CD4-positive, CD25-positive, alpha-beta regulatory T cell (primary cell): ENCODE measurements around the gene NUTF2. TPM values are rescaled to one million over a fixed set of nuclear protein-coding genes. Genes with fewer than 3 reads are reported as not detected.

Experiments
- ATAC-seq, 2 donors: fragments of 150-1000 bp; cut with Tn5 transposase; one replicate each; pipeline ENCODE4 v1.10.0; 2021; ENCODE audit warnings: low read depth in 2 of 2, moderate number of reproducible peaks in 2 of 2, moderate library complexity in 1 of 2
- DNase-seq, 3 donors: peaks; one replicate each; pipeline versions ENCODE4 v3.0.0 to v3.0.0-alpha.2; 2012 to 2022; ENCODE audit warnings: mixed read lengths in 1 of 3
- H3K27ac ChIP-seq: one replicate; pipeline ENCODE4 v1.7.0; 2013; ENCODE audit warnings: mild to moderate bottlenecking, low read length; ENCODE audit not compliant: insufficient read depth, poor library complexity, severe bottlenecking
- H3K27me3 ChIP-seq: one replicate; pipeline ENCODE4 v1.7.0; 2013; ENCODE audit warnings: low read length; ENCODE audit not compliant: control insufficient read depth, insufficient read depth
- H3K36me3 ChIP-seq: one replicate; pipeline ENCODE4 v1.7.0; 2013; ENCODE audit warnings: mild to moderate bottlenecking, low read length, moderate library complexity; ENCODE audit not compliant: control insufficient read depth, insufficient read depth
- H3K4me1 ChIP-seq: 2 replicates; pipeline ENCODE4 v1.7.0; 2013; ENCODE audit warnings: mild to moderate bottlenecking, low read length; ENCODE audit not compliant: insufficient read depth, control insufficient read depth, poor library complexity, severe bottlenecking
- H3K4me3 ChIP-seq: one replicate; pipeline ENCODE4 v1.7.0; 2013; ENCODE audit warnings: low read depth, mild to moderate bottlenecking, low read length, moderate library complexity
- H3K9me3 ChIP-seq, 2 experiments: 1 replicate in 1 of 2; 2 replicates in 1 of 2; pipeline ENCODE4 v1.7.0; 2013; ENCODE audit warnings: low read length in 2 of 2, mild to moderate bottlenecking in 1 of 2, moderate library complexity in 1 of 2; ENCODE audit not compliant: control insufficient read depth in 2 of 2
- H3K27ac Mint-ChIP-seq, 3 donors: one replicate each; pipeline ENCODE4 v1.8.0; 2020 to 2022; ENCODE audit warnings: mild to moderate bottlenecking in 3 of 3, mixed read lengths in 3 of 3, moderate library complexity in 2 of 3
- H3K27me3 Mint-ChIP-seq: one replicate; pipeline ENCODE4 v1.8.0; 2022; ENCODE audit warnings: mild to moderate bottlenecking, mixed read lengths
- H3K36me3 Mint-ChIP-seq: one replicate; pipeline ENCODE4 v1.8.0; 2020; ENCODE audit warnings: mixed read lengths
- H3K4me1 Mint-ChIP-seq, 4 donors: one replicate each; pipeline ENCODE4 v1.8.0; 2020 to 2022; ENCODE audit warnings: mixed read lengths in 4 of 4, mild to moderate bottlenecking in 1 of 4
- H3K4me3 Mint-ChIP-seq, 4 donors: one replicate each; pipeline ENCODE4 v1.8.0; 2020 to 2022; ENCODE audit warnings: mild to moderate bottlenecking in 4 of 4, mixed read lengths in 4 of 4, moderate library complexity in 3 of 4
- H3K9me3 Mint-ChIP-seq, 7 donors: one replicate each; pipeline ENCODE4 v1.8.0; 2020 to 2022; ENCODE audit warnings: mixed read lengths in 7 of 7, mild to moderate bottlenecking in 3 of 7, moderate library complexity in 2 of 7
- polyA plus RNA-seq, 4 donors: library from polyadenylated mRNA; unstranded; fragments of 300-500 nt; fragmentation: Illumina TruSeq; gene quantifications; one replicate each; pipeline ENCODE4 v1.2.3, GENCODE V29; 2021
- total RNA-seq: library from RNA; stranded (reverse); gene quantifications from one replicate; pipeline ENCODE4 v1.2.3, GENCODE V29; 2022

Gene NUTF2
- 48.5 TPM for total RNA-seq
- polyA plus RNA-seq, result 100 to 1,000 TPM; 115 to 158 (median 131) TPM

DNA sequence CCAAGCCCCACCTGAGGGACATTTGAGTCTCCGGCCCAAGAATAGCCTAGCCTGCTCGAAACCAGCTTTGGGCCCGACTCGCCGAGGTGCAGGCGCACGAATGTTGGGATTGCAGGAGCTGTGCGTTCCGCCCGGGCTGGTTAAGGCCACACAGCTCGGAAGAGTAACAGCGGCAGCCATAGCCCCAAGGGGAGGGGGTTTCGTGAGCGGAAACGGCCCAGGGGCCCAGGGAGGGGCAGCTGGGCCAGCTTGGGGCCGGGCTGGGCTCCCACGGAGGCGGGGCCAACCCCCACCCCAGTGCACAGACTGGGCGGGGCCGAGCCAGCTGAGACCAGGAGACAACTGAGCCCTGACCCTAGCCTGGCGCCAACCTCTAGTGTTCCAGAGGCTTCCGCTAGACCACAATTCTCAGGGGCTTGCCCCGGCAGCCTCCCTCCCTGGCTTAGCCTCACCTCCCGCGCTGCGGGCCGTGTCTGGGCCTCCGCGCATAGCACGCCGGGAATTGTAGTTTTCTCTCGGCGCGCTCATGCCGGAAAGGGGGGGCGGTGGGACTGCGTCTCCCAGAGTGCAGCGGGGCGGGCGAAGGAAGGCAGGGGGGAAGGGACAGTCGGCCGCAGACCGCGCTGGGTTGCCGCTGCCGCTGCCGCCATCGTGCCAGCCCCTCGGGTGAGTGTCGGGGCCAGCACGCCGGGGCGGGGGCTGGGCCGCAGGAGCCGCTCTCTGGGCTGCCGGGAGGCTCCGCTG is at the start of gene NUTF2:
Gene NUTF2, plus strand, starts transcription at position 614 of the 744 bp plus-strand sequence. CDS start 18,198 bp downstream, outside the sequence.
- peak; percentile 92 to 97 (median 96) for DNase-seq
- Mint-ChIP-seq H3K36me3 (no peaks in the 10 kb centered on the region), H3K27me3 (no peaks in the 10 kb centered on the region), H3K4me3 (peak within 1 kb of the TSS; percentile 88 to 95 (median 90)), H3K27ac (peak within 1 kb of the TSS; percentile 91 to 93 (median 93)), H3K4me1 (peaks cover 15 to 65% (median 34%) of the 10 kb centered on the region in 4 donors), H3K9me3 (no peaks in the 10 kb centered on the region)
- peaks cover 52% of the 10 kb centered on the region for H3K4me1 ChIP-seq
- H3K27ac ChIP-seq, result peak within 1 kb of the TSS; percentile 97
- peak; percentile 68 to 71 for ATAC-seq
- peak within 1 kb of the TSS; percentile 80 for H3K4me3 ChIP-seq
- H3K27me3 ChIP-seq, result no peaks in the 10 kb centered on the region
- H3K9me3 ChIP-seq, result no peaks in the 10 kb centered on the region
- H3K36me3 ChIP-seq, result no peaks in the 10 kb centered on the region

DNA sequence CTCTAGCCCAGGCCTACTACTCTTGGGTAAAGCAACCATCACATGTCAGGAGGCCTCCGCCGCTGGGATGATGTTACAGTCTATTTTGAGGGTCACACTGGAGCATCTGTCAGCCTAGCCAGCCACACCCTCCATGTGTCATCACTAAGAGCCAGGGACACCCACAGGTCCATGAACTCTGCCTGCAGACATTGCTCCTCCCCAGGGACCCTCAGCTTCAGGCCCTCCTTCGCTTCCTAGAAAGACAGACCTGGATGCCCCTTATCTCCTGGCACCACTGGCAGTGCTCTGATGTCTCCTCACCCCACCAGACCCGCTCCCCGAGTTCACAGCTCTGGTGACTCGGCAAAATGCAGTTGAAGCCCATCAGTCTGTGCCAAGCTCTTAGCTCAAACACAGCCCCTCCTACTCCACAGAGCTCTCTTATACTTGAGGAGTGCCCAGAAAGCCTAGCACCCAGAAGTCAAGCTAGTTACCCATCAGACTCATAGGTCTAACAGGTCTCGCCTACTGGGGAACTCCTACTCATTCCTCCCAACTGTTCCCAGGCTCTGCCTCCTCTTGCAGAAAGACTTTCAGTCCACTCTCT is 46.3 kb upstream of the NUTF2 start:
- H3K27ac Mint-ChIP-seq, result peak overlapping the region in 2 of 3 donors; percentile 69 to 81
- ATAC-seq (no peak), DNase-seq (no peak)
- peaks cover 42% of the 10 kb centered on the region for H3K36me3 Mint-ChIP-seq
- Histone ChIP-seq H3K9me3 (no peaks in the 10 kb centered on the region), H3K36me3 (peaks cover 19% of the 10 kb centered on the region), H3K4me1 (peaks cover 45% of the 10 kb centered on the region), H3K4me3 (no peak overlapping the region), H3K27me3 (no peaks in the 10 kb centered on the region), H3K27ac (peak overlapping the region; percentile 28)
- H3K27me3 Mint-ChIP-seq, result no peaks in the 10 kb centered on the region
- H3K4me1 Mint-ChIP-seq, result peaks cover 13 to 75% (median 62%) of the 10 kb centered on the region in 4 donors
- H3K9me3 Mint-ChIP-seq, result no peaks in the 10 kb centered on the region
- peak overlapping the region in 2 of 4 donors; percentile 32 to 89 for H3K4me3 Mint-ChIP-seq

DNA sequence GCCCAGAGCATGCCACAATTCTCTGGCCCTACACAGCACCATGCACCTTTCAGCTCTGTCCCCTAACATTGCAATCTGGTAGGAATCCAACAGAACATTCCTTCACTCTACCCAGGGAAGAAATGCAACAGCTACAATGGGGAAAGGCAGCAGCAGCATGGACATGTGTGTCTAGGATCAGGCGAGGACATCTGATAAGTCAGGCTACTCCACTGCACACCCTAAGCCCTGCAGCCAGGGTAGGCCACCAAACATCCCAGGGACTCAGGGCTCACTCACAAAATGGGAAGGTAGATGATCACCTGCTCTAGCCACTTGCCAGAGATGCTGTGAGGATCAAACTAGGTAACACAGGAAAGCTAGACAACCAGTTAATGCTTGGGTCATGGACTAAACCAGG is 45.5 kb upstream of the NUTF2 start:
- no peaks in the 10 kb centered on the region for H3K27me3 ChIP-seq
- H3K9me3 Mint-ChIP-seq, result no peaks in the 10 kb centered on the region
- H3K36me3 Mint-ChIP-seq, result peaks cover 42% of the 10 kb centered on the region
- ATAC-seq, result no peak
- peak overlapping the region; percentile 51 for H3K4me3 ChIP-seq
- H3K27ac Mint-ChIP-seq, result peak overlapping the region in 2 of 3 donors; percentile 71 to 81
- peaks cover 16% of the 10 kb centered on the region for H3K36me3 ChIP-seq
- H3K4me1 Mint-ChIP-seq, result peaks cover 13 to 79% (median 61%) of the 10 kb centered on the region in 4 donors
- DNase-seq, result no peak
- peaks cover 53% of the 10 kb centered on the region for H3K4me1 ChIP-seq
- H3K4me3 Mint-ChIP-seq, result peak overlapping the region in 3 of 4 donors; percentile 56 to 89 (median 75)
- peak overlapping the region; percentile 28 for H3K27ac ChIP-seq
- H3K9me3 ChIP-seq, result no peaks in the 10 kb centered on the region
- no peaks in the 10 kb centered on the region for H3K27me3 Mint-ChIP-seq

DNA sequence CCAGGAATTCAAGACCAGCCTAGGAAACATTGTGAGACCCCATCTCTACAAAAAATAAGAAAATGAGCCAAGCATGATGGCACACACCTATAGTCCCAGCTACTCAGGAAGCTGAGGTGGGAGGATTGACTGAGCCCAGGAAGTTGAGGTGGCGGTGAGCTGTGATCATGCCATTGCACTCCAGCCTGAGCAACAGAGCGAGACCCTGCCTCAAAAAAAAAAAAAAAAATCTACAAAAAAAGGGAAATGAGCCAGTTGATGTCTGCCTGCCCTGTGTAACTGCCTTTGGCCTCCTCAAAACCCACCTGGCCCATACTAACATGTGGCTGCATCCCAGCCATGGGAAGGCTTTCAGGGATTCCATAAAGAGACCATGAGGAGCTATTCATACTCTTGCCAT is 44.9 kb upstream of the NUTF2 start:
- H3K36me3 Mint-ChIP-seq, result peaks cover 37% of the 10 kb centered on the region
- no peaks in the 10 kb centered on the region for H3K27me3 Mint-ChIP-seq
- Histone ChIP-seq H3K4me1 (peaks cover 54% of the 10 kb centered on the region), H3K9me3 (no peaks in the 10 kb centered on the region), H3K36me3 (peaks cover 10% of the 10 kb centered on the region), H3K4me3 (peak overlapping the region; percentile 51), H3K27me3 (no peaks in the 10 kb centered on the region), H3K27ac (no peak overlapping the region)
- H3K4me1 Mint-ChIP-seq, result peaks cover 13 to 77% (median 55%) of the 10 kb centered on the region in 4 donors
- no peaks in the 10 kb centered on the region for H3K9me3 Mint-ChIP-seq
- peak overlapping the region; percentile 56 to 89 (median 77) for H3K4me3 Mint-ChIP-seq
- DNase-seq (peak in 2 of 3 donors; percentile 35 to 71), ATAC-seq (no peak)
- H3K27ac Mint-ChIP-seq, result peak overlapping the region in 2 of 3 donors; percentile 71 to 81

DNA sequence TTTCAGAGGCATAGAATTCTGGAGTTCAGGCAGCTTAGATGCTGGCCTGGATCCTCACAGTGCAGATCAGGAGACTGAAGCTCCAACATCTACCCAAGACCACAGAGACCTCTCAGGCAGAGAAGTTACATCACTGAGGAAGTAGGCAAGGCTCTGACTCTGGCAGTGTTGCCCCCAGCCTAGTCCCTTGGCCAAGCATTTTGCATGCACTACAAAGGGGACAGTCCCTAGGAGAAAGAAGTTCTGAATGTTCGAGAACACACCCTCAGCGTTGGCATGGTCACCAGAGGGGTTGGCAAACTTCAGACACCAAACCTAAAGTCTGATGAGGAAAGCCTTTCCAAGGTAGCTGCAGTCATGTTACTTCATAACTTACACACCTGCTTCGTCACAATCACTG is 42.8 kb upstream of the NUTF2 start:
- Mint-ChIP-seq H3K4me1 (peaks cover 13 to 69% (median 44%) of the 10 kb centered on the region in 4 donors), H3K27ac (peak overlapping the region in 2 of 3 donors; percentile 23 to 62), H3K9me3 (no peaks in the 10 kb centered on the region), H3K27me3 (no peaks in the 10 kb centered on the region), H3K4me3 (peak overlapping the region in 2 of 4 donors; percentile 16 to 99), H3K36me3 (peaks cover 24% of the 10 kb centered on the region)
- H3K4me3 ChIP-seq, result no peak overlapping the region
- peaks cover 59% of the 10 kb centered on the region for H3K4me1 ChIP-seq
- DNase-seq (no peak), ATAC-seq (no peak)
- peak overlapping the region; percentile 5 for H3K27ac ChIP-seq
- peaks cover 10% of the 10 kb centered on the region for H3K36me3 ChIP-seq
- H3K9me3 ChIP-seq, result no peaks in the 10 kb centered on the region
- no peaks in the 10 kb centered on the region for H3K27me3 ChIP-seq

DNA sequence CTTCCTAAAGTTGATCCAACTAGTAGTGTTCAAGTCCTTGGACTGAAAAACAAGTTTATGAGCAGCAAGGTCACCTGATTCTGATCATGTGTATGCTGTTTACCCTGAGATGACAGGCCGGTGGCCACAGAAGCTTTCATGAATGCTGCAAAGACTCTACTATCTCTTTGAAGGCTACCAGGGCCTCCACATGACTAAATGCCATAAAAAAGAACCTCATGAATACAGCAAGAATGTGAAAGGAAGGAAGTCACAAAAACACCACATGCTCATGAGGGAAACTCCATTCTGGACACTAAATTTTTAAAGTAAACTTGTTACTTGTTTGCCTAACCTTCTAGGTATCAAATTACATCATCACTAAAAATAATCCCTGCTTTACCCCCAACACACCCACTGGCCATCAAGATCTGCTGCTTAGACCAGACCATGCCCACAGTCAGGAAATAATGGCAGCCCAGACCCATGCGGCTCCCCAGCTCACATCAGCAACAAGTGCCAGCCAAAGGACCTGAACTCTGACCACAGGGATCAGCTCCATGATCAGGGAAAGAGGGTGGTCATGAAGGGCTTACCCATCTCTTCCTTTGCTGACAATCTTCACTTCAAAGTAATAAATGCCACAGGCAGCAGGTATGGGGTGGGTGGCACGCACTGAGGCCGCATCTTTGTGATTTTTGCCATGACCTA is 41.7 kb upstream of the NUTF2 start:
- peak overlapping the region; percentile 92 to 99 (median 94) for H3K4me3 Mint-ChIP-seq
- peak overlapping the region in 2 of 3 donors; percentile 54 to 91 for H3K27ac Mint-ChIP-seq
- Histone ChIP-seq H3K4me3 (peak overlapping the region; percentile 80), H3K36me3 (peaks cover 8% of the 10 kb centered on the region), H3K4me1 (peaks cover 59% of the 10 kb centered on the region), H3K9me3 (no peaks in the 10 kb centered on the region), H3K27ac (no peak overlapping the region), H3K27me3 (no peaks in the 10 kb centered on the region)
- H3K27me3 Mint-ChIP-seq, result no peaks in the 10 kb centered on the region
- no peaks in the 10 kb centered on the region for H3K9me3 Mint-ChIP-seq
- DNase-seq (peak in 1 of 3 donors; percentile 23), ATAC-seq (no peak)
- peaks cover 19% of the 10 kb centered on the region for H3K36me3 Mint-ChIP-seq
- peaks cover 13 to 64% (median 42%) of the 10 kb centered on the region in 4 donors for H3K4me1 Mint-ChIP-seq

DNA sequence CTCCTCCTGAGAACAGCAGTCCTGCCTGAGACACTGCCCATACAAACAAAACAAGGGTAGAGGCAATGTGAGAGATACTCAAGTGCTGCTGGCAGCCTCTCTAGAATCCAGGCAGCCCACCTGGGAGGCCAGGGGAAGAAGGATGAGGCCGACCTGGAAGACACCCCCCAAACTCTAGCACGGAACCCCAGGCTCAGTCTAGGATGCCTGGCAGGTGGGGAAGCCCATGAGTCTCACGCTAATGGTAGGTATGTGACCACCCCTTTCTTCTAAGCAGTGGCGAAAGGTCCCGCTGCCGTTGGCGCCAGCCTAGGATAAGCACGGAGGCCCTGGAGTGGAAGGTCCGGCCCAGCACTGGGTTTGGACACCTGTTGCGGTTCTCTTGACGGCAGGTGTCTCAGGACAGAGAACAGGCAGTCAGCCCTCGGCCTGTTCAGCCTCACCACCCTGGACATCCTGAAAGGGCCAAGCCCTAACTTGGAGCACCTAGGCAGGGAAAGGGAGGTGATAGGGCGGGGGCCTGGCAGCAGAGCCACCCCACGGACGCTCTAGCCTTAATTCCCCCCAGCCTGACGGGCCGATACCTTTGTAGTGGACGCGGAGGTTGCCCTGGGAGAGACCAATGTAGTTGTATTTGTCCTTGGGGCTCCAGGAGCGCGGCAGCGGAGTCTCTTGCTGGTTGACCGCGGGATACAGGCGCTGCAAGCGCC is 40.9 kb upstream of the NUTF2 start:
- no peaks in the 10 kb centered on the region for H3K27me3 ChIP-seq
- H3K27ac ChIP-seq, result peak overlapping the region; percentile 78
- no peaks in the 10 kb centered on the region for H3K9me3 ChIP-seq
- Mint-ChIP-seq H3K4me3 (peak overlapping the region; percentile 92 to 99 (median 94)), H3K27me3 (no peaks in the 10 kb centered on the region), H3K9me3 (no peaks in the 10 kb centered on the region), H3K36me3 (peaks cover 10% of the 10 kb centered on the region), H3K4me1 (peaks cover 6 to 55% (median 34%) of the 10 kb centered on the region in 4 donors), H3K27ac (peak overlapping the region in 2 of 3 donors; percentile 86 to 91)
- DNase-seq (peak in 1 of 3 donors; percentile 15), ATAC-seq (no peak)
- peaks cover 7% of the 10 kb centered on the region for H3K36me3 ChIP-seq
- peak overlapping the region; percentile 80 for H3K4me3 ChIP-seq
- peaks cover 53% of the 10 kb centered on the region for H3K4me1 ChIP-seq
